ENCODE measurements around the gene TELO2.
"Not testable (repeated sequence)": the region's sequence is repeated elsewhere in the genome, so short reads cannot be mapped to it uniquely, and the experiment has no call there.

TELO2 gene

GRCh38 chr16:1458336-1458976 is 34.7 kb upstream of the TELO2 start:
- DNase-seq: no peak

- no peak for DNase-seq
Measured at GRCh38 chr16:1458977-1459341, 34.2 kb upstream of the TELO2 start.

- no peak for DNase-seq
Measured at GRCh38 chr16:1459967-1460366, 33.2 kb upstream of the TELO2 start.

- no peak for DNase-seq
Measured at GRCh38 chr16:1460602-1461138, 32.5 kb upstream of the TELO2 start.

- no peak for DNase-seq
Measured at GRCh38 chr16:1461146-1461545, 32.0 kb upstream of the TELO2 start.

GRCh38 chr16:1464196-1464893 is 28.8 kb upstream of the TELO2 start:
- no peak for DNase-seq

GRCh38 chr16:1464894-1465566 is 28.1 kb upstream of the TELO2 start:
- DNase-seq: no peak

GRCh38 chr16:1465567-1465915 is 27.6 kb upstream of the TELO2 start:
- DNase-seq: no peak

- no peak for DNase-seq
Measured at GRCh38 chr16:1466054-1466453, 27.1 kb upstream of the TELO2 start.

- no peak for DNase-seq
Measured at GRCh38 chr16:1466968-1467521, 26.1 kb upstream of the TELO2 start.

GRCh38 chr16:1468426-1468810 is 24.7 kb upstream of the TELO2 start:
- no peak for DNase-seq

GRCh38 chr16:1469141-1469540 is 24.0 kb upstream of the TELO2 start:
- not testable (repeated sequence) for DNase-seq

GRCh38 chr16:1469693-1470201 is 23.4 kb upstream of the TELO2 start:
- DNase-seq: no peak

- no peak for DNase-seq
Measured at GRCh38 chr16:1470481-1471251, 22.5 kb upstream of the TELO2 start.

- no peak for DNase-seq
Measured at GRCh38 chr16:1471569-1472194, 21.5 kb upstream of the TELO2 start.

- DNase-seq: no peak
Measured at GRCh38 chr16:1472974-1473373, 20.2 kb upstream of the TELO2 start.

GRCh38 chr16:1474082-1474795 is 18.9 kb upstream of the TELO2 start:
- no peak for DNase-seq

- DNase-seq: peak; percentile 77
Measured at GRCh38 chr16:1474796-1475551, 18.2 kb upstream of the TELO2 start, which contains the start of gene CLCN7. CLCN7 (minus strand) TSS chr16:1475028; CDS start chr16:1474974, 54 bp downstream.

GRCh38 chr16:1475552-1476114 is 17.5 kb upstream of the TELO2 start:
- no peak for DNase-seq

- no peak for DNase-seq
Measured at GRCh38 chr16:1477033-1477432, 16.1 kb upstream of the TELO2 start.

Measured in NCI-H2171 treated with DMSO at 0.1 percent for 48 hours (cell line).